Panc1 (cell line): ENCODE data around the gene NHS.

ENCODE experiments used
- POLR2AphosphoS5 ChIP-seq: IDR thresholded peaks from 2 replicates; pipeline ENCODE4 v1.6.1; 2012; ENCODE audit warnings: mild to moderate bottlenecking, low read depth, low read length, moderate library complexity
- TCF7L2 ChIP-seq: IDR thresholded peaks from 2 replicates; pipeline ENCODE4 v1.6.1; 2011; ENCODE audit warnings: mild to moderate bottlenecking, low read depth, low read length, inconsistent platforms
- TF ChIP-seq, protein P1 (sequence below): fragments of 450-650 bp; IDR thresholded peaks from 2 replicates; pipeline ENCODE4 v1.5.1; 2017; ENCODE audit warnings: mild to moderate bottlenecking
- TF ChIP-seq, protein P2 (sequence below), 2 experiments: IDR thresholded peaks; 2 replicates each; pipeline ENCODE4 v1.6.1; 2011 to 2012; ENCODE audit warnings: low read depth in 2 of 2, control low read depth in 1 of 2, low read length in 1 of 2, mild to moderate bottlenecking in 1 of 2, moderate library complexity in 1 of 2; ENCODE audit not compliant: insufficient read depth in 1 of 2

DNA sequence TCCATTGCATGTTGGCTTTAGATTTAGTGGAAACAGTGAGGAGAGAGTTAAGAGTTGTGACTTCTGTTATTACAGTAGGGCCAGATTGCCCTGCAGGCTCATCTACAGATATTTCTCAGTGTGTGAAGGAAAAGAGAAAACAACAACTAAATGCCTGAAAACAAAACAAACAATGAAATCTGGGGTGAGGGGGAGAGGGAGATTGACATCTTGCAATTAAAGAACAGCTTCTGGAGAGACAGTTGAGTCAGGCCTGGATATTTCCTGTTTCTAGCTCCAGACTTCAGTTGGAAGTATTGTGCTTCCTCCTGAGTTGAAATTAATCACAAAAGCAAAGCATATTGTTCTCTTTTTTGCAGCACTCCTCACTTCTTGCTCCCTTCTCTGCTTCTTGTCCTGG, 254.0 kb downstream of the NHS start:
- TF ChIP-seq, protein P1, sequence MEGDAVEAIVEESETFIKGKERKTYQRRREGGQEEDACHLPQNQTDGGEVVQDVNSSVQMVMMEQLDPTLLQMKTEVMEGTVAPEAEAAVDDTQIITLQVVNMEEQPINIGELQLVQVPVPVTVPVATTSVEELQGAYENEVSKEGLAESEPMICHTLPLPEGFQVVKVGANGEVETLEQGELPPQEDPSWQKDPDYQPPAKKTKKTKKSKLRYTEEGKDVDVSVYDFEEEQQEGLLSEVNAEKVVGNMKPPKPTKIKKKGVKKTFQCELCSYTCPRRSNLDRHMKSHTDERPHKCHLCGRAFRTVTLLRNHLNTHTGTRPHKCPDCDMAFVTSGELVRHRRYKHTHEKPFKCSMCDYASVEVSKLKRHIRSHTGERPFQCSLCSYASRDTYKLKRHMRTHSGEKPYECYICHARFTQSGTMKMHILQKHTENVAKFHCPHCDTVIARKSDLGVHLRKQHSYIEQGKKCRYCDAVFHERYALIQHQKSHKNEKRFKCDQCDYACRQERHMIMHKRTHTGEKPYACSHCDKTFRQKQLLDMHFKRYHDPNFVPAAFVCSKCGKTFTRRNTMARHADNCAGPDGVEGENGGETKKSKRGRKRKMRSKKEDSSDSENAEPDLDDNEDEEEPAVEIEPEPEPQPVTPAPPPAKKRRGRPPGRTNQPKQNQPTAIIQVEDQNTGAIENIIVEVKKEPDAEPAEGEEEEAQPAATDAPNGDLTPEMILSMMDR = no peak
- no peak for TF ChIP-seq POLR2AphosphoS5
- TF ChIP-seq, protein P2, sequence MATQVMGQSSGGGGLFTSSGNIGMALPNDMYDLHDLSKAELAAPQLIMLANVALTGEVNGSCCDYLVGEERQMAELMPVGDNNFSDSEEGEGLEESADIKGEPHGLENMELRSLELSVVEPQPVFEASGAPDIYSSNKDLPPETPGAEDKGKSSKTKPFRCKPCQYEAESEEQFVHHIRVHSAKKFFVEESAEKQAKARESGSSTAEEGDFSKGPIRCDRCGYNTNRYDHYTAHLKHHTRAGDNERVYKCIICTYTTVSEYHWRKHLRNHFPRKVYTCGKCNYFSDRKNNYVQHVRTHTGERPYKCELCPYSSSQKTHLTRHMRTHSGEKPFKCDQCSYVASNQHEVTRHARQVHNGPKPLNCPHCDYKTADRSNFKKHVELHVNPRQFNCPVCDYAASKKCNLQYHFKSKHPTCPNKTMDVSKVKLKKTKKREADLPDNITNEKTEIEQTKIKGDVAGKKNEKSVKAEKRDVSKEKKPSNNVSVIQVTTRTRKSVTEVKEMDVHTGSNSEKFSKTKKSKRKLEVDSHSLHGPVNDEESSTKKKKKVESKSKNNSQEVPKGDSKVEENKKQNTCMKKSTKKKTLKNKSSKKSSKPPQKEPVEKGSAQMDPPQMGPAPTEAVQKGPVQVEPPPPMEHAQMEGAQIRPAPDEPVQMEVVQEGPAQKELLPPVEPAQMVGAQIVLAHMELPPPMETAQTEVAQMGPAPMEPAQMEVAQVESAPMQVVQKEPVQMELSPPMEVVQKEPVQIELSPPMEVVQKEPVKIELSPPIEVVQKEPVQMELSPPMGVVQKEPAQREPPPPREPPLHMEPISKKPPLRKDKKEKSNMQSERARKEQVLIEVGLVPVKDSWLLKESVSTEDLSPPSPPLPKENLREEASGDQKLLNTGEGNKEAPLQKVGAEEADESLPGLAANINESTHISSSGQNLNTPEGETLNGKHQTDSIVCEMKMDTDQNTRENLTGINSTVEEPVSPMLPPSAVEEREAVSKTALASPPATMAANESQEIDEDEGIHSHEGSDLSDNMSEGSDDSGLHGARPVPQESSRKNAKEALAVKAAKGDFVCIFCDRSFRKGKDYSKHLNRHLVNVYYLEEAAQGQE (IDR thresholded peaks at IDR 0.05; ENCODE audit: insufficient read depth in 1 of 2, low read depth in 2 of 2, low read length in 1 of 2) = no peak
- TF ChIP-seq TCF7L2 = no peak
